Progenitor cell of endocrine pancreas (in vitro differentiated cells): Measurements from ENCODE around the gene CTCFL. TPM values are rescaled to one million over a fixed set of nuclear protein-coding genes. Genes with fewer than 3 reads are reported as not detected.

Experiments
- DNase-seq: peaks from one replicate; pipeline ENCODE4 v3.0.0; 2021; ENCODE audit warnings: low spot score; ENCODE audit not compliant: unreplicated experiment
- H3K27ac Mint-ChIP-seq: 2 replicates; pipeline ENCODE4 v1.8.0; 2021; ENCODE audit warnings: mild to moderate bottlenecking, moderate library complexity, mixed read lengths
- H3K27me3 Mint-ChIP-seq: 2 replicates; pipeline ENCODE4 v1.8.0; 2021; ENCODE audit warnings: mixed read lengths
- H3K36me3 Mint-ChIP-seq: 2 replicates; pipeline ENCODE4 v1.8.0; 2022; ENCODE audit warnings: mixed read lengths; ENCODE audit not compliant: insufficient read depth
- H3K4me1 Mint-ChIP-seq: 2 replicates; pipeline ENCODE4 v1.8.0; 2021; ENCODE audit warnings: low read depth, mixed read lengths
- H3K4me3 Mint-ChIP-seq: 2 replicates; pipeline ENCODE4 v1.8.0; 2021; ENCODE audit warnings: low read depth, mild to moderate bottlenecking, moderate library complexity, mixed read lengths
- H3K9me3 Mint-ChIP-seq: 2 replicates; pipeline ENCODE4 v1.8.0; 2021; ENCODE audit warnings: low read depth, mixed read lengths
- total RNA-seq: library from RNA; stranded (reverse); gene quantifications from 2 replicates; pipeline ENCODE4 v1.2.1, GENCODE V29; 2021
- TF ChIP-seq, protein P1 (sequence below): fragments of 200-600 bp; sonication (generic); IDR thresholded peaks from one replicate; pipeline ENCODE4 v1.5.0; 2021; ENCODE audit warnings: antibody characterized with exemption, mild to moderate bottlenecking; ENCODE audit not compliant: unreplicated experiment

CTCFL gene
- total RNA-seq, 1 donor from 2014 or later: not detected

DNA sequence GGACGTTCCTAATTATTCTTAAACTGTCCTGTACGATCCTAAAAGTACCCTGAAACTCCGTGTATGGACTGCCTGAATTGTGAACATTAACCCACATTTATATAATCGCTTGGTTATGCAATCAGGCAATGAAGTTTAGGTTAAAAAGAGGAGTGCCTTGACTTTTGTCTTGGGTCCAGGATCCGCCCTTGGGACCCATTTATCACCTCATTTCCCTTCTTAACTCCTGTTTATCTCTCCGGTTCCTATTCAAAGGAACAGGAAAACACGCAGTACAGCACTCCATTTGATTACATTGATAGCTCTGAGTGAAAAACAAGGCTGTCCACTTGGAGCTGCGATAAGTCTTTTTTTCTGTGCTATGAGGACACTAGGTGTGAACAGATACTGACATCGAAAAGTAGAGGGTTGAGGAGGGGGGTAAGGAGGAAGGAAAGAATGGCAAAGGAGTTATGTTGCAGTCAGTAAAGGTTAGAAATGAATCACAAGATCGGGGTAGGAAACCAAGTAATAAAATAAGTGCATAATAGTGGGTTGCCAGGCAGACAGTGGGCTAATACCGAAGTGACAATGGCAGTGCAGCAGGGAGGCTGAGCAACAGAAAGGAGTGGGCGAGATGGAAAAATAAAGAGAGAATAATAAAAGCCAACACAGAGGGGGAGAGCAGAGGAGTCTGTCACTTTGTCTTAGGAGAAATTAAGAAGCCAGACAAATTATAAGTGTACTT is 20.1 kb upstream of the CTCFL start:
- H3K9me3 Mint-ChIP-seq: no peaks in the 10 kb centered on the region
- H3K36me3 Mint-ChIP-seq: no peaks in the 10 kb centered on the region
- DNase-seq: no peak
- peaks cover 37% of the 10 kb centered on the region for H3K27me3 Mint-ChIP-seq
- TF ChIP-seq, protein P1, sequence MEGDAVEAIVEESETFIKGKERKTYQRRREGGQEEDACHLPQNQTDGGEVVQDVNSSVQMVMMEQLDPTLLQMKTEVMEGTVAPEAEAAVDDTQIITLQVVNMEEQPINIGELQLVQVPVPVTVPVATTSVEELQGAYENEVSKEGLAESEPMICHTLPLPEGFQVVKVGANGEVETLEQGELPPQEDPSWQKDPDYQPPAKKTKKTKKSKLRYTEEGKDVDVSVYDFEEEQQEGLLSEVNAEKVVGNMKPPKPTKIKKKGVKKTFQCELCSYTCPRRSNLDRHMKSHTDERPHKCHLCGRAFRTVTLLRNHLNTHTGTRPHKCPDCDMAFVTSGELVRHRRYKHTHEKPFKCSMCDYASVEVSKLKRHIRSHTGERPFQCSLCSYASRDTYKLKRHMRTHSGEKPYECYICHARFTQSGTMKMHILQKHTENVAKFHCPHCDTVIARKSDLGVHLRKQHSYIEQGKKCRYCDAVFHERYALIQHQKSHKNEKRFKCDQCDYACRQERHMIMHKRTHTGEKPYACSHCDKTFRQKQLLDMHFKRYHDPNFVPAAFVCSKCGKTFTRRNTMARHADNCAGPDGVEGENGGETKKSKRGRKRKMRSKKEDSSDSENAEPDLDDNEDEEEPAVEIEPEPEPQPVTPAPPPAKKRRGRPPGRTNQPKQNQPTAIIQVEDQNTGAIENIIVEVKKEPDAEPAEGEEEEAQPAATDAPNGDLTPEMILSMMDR: no peak
- H3K4me1 Mint-ChIP-seq: peaks cover 1% of the 10 kb centered on the region
- no peak overlapping the region for H3K4me3 Mint-ChIP-seq
- no peak overlapping the region for H3K27ac Mint-ChIP-seq

DNA sequence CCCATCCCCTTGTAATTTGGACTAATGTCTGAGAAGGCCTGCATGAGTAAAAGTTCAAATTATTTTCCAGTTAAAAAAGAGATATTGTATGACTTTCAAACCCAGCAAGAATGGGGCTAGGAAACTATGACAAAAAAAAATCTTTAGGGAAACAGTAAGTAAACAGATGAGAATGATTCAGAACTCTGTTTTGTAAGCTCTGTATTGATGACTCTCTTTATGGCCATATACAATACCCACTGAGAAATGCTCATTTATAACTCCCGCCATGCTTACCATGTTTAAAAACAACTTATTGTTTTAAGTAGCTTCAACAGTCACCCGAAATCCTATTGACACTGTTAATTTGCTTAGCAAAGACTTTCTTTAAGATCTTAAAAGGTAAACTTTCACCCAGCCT is 18.8 kb upstream of the CTCFL start:
- TF ChIP-seq, protein P1: no peak
- DNase-seq: no peak
- H3K27me3 Mint-ChIP-seq: peaks cover 41% of the 10 kb centered on the region
- H3K27ac Mint-ChIP-seq: no peak overlapping the region
- H3K9me3 Mint-ChIP-seq: peaks cover 3% of the 10 kb centered on the region
- H3K4me1 Mint-ChIP-seq: peaks cover 1% of the 10 kb centered on the region
- no peak overlapping the region for H3K4me3 Mint-ChIP-seq
- no peaks in the 10 kb centered on the region for H3K36me3 Mint-ChIP-seq

DNA sequence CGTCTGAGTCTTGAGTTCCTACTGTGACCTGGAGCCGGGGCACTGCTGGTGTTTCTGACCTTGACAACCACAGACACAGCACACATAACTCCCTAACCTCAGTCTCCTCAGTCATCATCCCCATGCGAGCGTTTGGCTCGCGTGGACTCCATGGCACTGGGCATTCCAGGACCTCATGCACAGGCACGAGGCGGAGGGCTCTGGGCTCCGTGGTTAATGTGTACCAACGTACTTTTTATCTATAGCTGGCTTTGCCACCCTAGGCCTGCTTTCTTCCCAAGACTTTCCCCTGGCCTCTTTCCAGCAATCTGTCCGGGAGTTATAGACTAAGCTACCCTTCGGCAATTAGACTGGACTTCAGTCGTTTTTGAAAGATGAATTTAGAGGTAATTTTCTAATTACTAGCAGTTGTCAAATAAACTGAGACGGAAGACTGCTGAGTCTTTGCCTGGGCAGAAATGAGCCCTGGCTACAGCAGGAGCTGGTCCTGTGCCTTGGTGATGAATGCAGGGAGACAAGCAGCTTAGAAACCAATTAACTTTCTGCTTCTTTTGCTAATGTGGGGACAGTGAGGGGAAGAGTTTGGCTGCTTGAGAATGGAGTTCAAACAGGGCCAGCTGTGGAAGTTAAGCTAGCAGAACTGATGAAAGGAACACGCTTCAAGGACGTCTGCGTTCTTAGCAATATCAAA is 16.1 kb upstream of the CTCFL start:
- Mint-ChIP-seq H3K27me3 (peaks cover 44% of the 10 kb centered on the region), H3K4me3 (no peak overlapping the region), H3K27ac (no peak overlapping the region), H3K36me3 (no peaks in the 10 kb centered on the region), H3K9me3 (peaks cover 14% of the 10 kb centered on the region), H3K4me1 (peaks cover 1% of the 10 kb centered on the region)
- no peak for DNase-seq
- TF ChIP-seq, protein P1: no peak

DNA sequence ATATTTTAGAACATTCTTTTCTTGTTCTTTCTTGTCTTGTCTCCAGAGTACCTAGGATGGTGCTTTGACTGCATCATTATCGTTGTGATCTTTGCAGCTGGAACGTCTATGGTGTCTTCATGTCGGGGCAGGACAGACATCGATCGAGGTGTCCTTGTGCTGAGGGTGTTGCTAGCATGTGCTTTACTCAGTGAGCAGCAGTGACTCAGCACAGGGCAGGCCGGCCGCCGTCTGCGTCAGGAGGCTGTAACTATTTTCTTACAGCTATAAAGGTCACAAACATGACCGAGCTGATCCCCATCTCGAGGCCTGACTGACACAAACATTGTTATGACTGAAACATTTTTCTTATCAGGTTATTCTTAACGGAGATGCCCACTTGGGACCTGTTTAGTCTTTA is 14.9 kb upstream of the CTCFL start:
- H3K27me3 Mint-ChIP-seq: peaks cover 45% of the 10 kb centered on the region
- H3K4me1 Mint-ChIP-seq: peaks cover 1% of the 10 kb centered on the region
- DNase-seq: no peak
- TF ChIP-seq, protein P1: no peak
- H3K9me3 Mint-ChIP-seq: peaks cover 15% of the 10 kb centered on the region
- no peak overlapping the region for H3K27ac Mint-ChIP-seq
- no peaks in the 10 kb centered on the region for H3K36me3 Mint-ChIP-seq
- no peak overlapping the region for H3K4me3 Mint-ChIP-seq

DNA sequence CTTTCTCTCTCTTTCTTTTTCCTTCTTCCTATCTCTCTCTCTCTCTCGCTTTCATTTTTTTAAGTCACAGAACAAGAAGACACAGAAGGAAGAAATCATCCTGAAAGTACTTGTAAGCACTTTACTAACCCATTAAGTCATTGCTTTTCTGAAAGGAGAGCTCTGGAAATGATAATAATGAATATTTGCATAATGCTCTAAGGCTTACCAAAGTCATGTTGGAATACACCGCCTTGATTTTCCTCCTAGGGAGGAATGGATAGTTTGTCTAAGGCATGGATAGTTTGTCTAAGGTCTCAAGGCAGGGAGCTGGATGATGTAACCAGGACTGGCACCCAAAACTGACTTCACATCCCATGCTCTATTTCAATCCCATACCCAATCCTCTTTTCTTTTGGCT is 12.9 kb upstream of the CTCFL start:
- Mint-ChIP-seq H3K9me3 (peaks cover 20% of the 10 kb centered on the region), H3K27ac (no peak overlapping the region), H3K4me1 (no peaks in the 10 kb centered on the region), H3K27me3 (peaks cover 45% of the 10 kb centered on the region), H3K36me3 (no peaks in the 10 kb centered on the region), H3K4me3 (no peak overlapping the region)
- TF ChIP-seq, protein P1: no peak
- DNase-seq: no peak
